TTC549 (cell line): ENCODE data around the gene TRIP6.
"Not testable (repeated sequence)": the region's sequence is repeated elsewhere in the genome, so short reads cannot be mapped to it uniquely, and the experiment has no call there.

Source experiments
- FAIRE-seq: peaks from 2 replicates; lab custom pipeline; 2012; peaks lifted over from hg19 to GRCh38; lab: Jason Lieb, UNC

Gene TRIP6

GRCh38 chr7:100891568-100892247, 24.5 kb downstream of the TRIP6 start:
- FAIRE-seq, result no peak

- FAIRE-seq, result no peak
Observed at GRCh38 chr7:100892364-100893317, 25.5 kb downstream of the TRIP6 start.

- no peak for FAIRE-seq
Observed at GRCh38 chr7:100893318-100893895, 26.2 kb downstream of the TRIP6 start.

- no peak for FAIRE-seq
Observed at GRCh38 chr7:100893910-100894721, 26.9 kb downstream of the TRIP6 start.

GRCh38 chr7:100894860-100895700, 27.9 kb downstream of the TRIP6 start:
- FAIRE-seq, result no peak

- no peak for FAIRE-seq
Observed at GRCh38 chr7:100895701-100895955, 28.4 kb downstream of the TRIP6 start, which contains the start of gene ACHE. TSS of gene ACHE (minus strand) at chr7:100895888. CDS start at chr7:100894232, 1,656 bp downstream.

GRCh38 chr7:100895956-100896731, 29.0 kb downstream of the TRIP6 start:
- no peak for FAIRE-seq

GRCh38 chr7:100896732-100897608, 29.8 kb downstream of the TRIP6 start:
- FAIRE-seq, result no peak

GRCh38 chr7:100897772-100898454, 30.7 kb downstream of the TRIP6 start:
- no peak for FAIRE-seq

- FAIRE-seq, result no peak
Observed at GRCh38 chr7:100899432-100899831, 32.2 kb downstream of the TRIP6 start.

GRCh38 chr7:100900978-100901377, 33.8 kb downstream of the TRIP6 start:
- no peak for FAIRE-seq

GRCh38 chr7:100901921-100902332, 34.7 kb downstream of the TRIP6 start:
- FAIRE-seq, result no peak

- FAIRE-seq, result no peak
Observed at GRCh38 chr7:100902638-100903037, 35.5 kb downstream of the TRIP6 start.

GRCh38 chr7:100908512-100908911, 41.3 kb downstream of the TRIP6 start:
- FAIRE-seq, result no peak

- FAIRE-seq, result not testable (repeated sequence)
Observed at GRCh38 chr7:100910443-100910842, 43.3 kb downstream of the TRIP6 start.

GRCh38 chr7:100911484-100911883, 44.3 kb downstream of the TRIP6 start:
- no peak for FAIRE-seq

- FAIRE-seq, result no peak
Observed at GRCh38 chr7:100914208-100914878, 47.2 kb downstream of the TRIP6 start.

- FAIRE-seq, result no peak
Observed at GRCh38 chr7:100914879-100915447, 47.8 kb downstream of the TRIP6 start.
